GM19438 (cell line): ENCODE measurements around the gene CNIH2.
A peak's percentile ranks its signal among the peaks of the same experiment; 100 is the strongest.
"Not testable (repeated sequence)": the region's sequence is repeated elsewhere in the genome, so short reads cannot be mapped to it uniquely, and the experiment has no call there.

ENCODE experiments used
- ATAC-seq: cut with Tn5 transposase; IDR thresholded peaks from one replicate; pipeline ENCODE4 v1.9.1; 2021; ENCODE audit warnings: low read depth; ENCODE audit not compliant: unreplicated experiment

The CNIH2 gene

GRCh38 chr11:66277471-66278362 lies at the start of gene CNIH2:
TSS of gene CNIH2 (plus strand) at chr11:66278175. CDS start at chr11:66278457, 282 bp downstream.
- peak; percentile 42 for ATAC-seq

DNA sequence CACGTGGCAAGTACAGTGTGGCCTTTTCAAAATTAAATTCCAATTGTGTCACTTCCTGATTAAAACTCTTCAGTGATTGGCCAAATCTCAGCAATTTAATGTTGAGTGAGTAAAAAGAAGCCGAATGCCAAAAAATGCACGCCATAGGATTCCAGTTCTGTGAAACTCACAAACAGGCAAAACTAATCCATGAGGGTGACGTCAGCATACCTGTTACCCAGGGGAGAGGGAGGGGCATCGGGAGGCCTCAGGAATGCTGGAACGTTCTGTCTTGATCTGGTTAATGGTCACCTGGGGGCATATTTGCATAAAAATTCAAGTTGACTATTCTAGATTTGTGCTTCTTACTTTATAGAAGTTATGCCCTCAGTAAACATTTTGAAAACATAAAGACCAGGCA lies 49.5 kb upstream of the CNIH2 start:
- ATAC-seq = no peak

DNA sequence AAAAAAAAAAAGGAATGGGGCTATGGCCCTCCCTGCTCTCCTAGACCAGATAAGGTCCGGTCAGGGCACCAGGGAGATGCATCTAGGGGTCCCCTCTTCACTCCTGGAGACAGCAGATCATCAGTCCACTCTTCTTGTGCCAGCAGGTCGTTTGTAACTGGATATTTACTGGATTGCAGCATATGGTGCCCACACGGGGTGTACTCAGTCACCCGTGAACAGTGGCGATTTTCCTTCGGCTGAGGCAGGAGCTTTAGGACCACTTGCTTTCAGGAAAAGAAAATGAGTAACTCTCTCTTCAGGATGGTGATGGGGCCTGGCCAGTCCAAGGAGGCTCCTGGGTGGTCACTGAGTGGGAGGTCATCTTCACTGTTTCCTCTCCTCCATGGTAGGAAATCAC lies 47.8 kb upstream of the CNIH2 start:
- ATAC-seq = no peak

GRCh38 chr11:66230978-66231377 lies 47.0 kb upstream of the CNIH2 start:
- ATAC-seq = no peak

GRCh38 chr11:66231561-66231960 lies 46.4 kb upstream of the CNIH2 start:
- no peak for ATAC-seq

DNA sequence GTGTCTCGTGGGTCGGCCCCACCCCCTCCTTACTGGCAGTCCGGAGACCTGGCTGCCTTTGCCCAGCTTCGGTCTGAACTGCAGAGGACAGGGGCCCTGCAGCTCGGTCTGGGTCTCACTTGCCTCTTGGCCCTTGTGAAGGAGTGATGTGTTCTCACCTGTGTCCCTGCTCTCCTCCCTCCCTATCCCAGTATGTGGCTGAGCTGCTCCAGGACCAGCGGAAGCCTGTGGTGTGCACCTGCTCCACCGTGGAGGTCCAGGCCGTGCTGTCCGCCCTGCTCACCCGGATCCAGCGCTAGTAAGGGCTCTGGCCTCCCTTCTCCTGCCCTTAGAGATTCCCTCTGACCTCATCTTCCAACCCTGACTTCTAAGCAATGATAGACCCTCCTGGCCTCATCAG lies 45.2 kb upstream of the CNIH2 start:
- no peak for ATAC-seq

- no peak for ATAC-seq
Measured at GRCh38 chr11:66233301-66233700, 44.7 kb upstream of the CNIH2 start.

DNA sequence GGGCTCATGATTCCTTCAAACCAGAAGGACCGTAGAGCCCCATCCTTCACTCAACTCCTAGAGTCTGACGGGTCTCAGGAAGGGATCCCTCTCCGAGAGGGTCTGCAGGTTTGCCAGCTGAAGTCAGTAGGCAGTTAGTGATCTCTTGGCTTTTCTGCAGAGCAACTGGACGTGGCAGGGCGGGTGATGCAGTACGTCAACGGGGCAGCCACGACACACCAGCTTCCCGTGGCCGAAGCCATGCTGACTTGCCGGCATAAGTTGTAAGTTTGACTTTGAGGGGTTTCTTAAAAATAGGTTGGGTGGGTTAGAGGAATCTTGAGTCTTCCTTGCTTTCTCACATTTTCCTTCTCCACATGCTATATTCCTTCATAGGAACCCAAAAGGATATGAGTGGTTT lies 42.8 kb upstream of the CNIH2 start:
- ATAC-seq = no peak

DNA sequence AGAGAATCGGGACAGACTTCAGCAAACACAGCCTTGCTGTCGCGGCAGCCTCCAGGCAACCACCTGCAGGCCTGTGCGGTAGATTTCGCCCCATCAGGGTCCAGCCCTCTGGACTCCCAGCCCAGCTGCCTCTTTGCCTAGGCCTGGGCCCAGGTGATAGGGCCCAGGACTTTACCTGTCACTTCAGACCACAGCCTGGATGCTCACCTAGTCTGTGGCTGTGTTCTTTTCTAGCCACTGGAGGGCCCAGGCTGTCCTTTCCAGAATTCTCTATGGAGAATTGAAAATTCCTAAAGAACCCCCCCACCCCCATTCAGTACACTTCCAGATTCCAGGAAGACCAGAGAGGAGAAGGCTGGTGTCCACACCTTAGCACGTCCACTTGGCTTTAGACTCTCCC lies 40.1 kb upstream of the CNIH2 start:
- no peak for ATAC-seq

- ATAC-seq = no peak
Measured at GRCh38 chr11:66238786-66239413, 39.1 kb upstream of the CNIH2 start.

GRCh38 chr11:66239511-66239910 lies 38.5 kb upstream of the CNIH2 start:
- ATAC-seq = no peak

DNA sequence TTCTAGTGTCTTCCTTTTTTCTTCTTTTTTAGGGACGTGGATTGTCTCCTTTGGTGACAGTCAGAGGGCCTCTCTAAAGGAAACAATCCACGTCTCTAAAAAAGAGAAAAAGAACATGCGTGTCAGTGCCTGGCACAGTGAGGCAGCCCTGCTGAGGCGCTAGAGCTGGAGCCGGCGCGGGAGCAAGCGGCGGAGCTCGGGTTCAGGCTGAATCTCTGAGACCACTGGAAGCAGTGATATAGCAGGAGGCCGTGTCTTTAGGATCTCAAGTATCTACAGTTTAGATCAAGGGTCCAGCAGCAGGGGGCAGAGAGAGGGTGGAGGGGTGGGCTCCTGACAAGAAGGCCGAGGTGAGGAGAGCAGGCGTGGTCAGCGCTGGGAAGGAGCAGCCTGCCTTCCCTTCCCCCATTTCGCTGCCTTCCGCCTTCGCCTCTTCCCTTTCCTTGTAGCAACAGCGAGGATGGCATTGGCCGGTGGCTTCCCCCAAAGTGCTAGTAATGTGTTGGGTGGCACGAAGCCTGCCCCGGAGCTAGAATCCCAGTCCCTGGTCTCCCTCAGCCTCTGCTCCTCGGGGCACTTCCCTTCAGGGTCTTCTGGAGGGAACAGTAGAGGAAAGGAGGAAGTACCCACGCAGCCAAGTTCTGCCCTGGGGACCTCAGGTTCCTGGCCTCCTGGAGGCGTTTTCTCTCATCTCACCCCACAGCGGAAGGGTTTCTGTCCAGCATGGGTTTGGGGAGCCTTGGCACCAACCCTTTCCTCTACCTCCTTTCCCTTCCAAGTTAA lies 37.8 kb upstream of the CNIH2 start:
- no peak for ATAC-seq

- ATAC-seq = no peak
Measured at GRCh38 chr11:66240781-66241136, 37.2 kb upstream of the CNIH2 start.

- ATAC-seq = no peak
Measured at GRCh38 chr11:66242095-66242765, 35.7 kb upstream of the CNIH2 start.

- ATAC-seq = no peak
Measured at GRCh38 chr11:66243782-66244535, 34.0 kb upstream of the CNIH2 start.

DNA sequence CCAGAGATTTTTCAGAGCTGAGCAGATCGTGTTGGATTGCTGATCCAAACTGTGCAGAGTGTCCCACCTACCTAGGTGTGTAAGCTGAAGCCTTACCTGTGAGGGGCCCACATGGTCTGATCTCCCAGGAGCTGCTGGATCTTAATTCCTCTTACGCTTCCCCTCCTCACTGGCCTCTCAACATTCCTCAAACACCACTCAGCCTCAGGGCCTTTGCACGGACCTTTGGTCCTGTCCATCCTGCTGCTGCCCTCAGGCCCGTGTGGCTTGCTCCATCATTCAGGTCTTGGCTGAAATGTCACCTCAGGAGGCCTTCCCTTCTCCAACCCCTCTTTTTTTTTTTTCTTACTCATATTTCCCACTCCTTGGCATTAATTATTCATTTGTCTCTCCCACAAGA lies 30.7 kb upstream of the CNIH2 start:
- ATAC-seq = no peak

DNA sequence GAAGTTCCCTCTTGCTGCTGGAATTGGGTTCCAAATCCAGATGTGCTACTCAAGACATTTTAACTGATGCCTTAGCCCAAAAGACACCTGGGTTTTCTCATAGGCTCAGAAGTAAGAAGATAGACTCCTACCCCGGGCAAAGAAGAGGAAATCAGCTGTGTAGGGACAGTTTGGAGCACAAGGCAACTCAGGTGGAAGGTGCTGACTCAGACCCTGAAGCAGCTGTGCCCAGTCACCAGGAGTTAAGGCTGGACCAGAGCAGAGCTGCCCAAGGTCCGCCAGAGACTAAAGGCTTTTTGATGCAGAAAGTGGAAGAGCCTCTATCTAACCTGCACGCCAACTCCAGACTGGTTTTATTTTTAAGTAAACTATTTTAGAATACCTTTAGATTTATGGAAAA lies 30.2 kb upstream of the CNIH2 start:
- ATAC-seq = no peak

- no peak for ATAC-seq
Measured at GRCh38 chr11:66248903-66249302, 29.1 kb upstream of the CNIH2 start.

DNA sequence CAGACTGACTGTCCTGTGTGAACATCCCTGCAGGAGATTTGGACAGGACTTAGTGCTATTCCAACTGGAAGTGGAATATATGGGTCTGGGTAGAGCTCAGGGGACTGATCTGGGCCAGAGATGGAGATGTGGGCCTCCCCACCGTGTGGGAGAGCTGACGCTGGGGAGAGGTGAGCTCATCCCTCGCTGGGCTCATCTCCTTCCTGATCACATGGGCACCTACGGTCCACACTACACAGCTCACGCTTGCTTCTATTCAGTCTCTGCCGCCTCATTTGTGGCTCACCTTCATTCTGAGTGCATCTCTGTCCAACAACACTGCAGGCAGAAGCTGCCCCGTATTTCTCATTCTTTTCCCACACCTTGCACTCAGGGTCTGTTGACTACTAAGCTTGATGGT lies 26.2 kb upstream of the CNIH2 start:
- no peak for ATAC-seq

GRCh38 chr11:66253081-66253480 lies 24.9 kb upstream of the CNIH2 start:
- not testable (repeated sequence) for ATAC-seq
